HG02870 (cell line): ENCODE measurements around the gene CDK2.

Source experiments
- ATAC-seq: cut with Tn5 transposase; IDR thresholded peaks from one replicate; pipeline ENCODE4 v1.9.1; 2021; ENCODE audit warnings: mild to moderate bottlenecking, moderate library complexity; ENCODE audit not compliant: unreplicated experiment

Gene CDK2

GRCh38 chr12:55937981-55938380 is 28.6 kb upstream of the CDK2 start:
- ATAC-seq = no peak

- no peak for ATAC-seq
These were observed 27.7 kb upstream of the CDK2 start for GRCh38 chr12:55938826-55939501.

- ATAC-seq = peak; percentile 98
These were observed 26.4 kb upstream of the CDK2 start for GRCh38 chr12:55940065-55940732.

- no peak for ATAC-seq
These were observed 24.6 kb upstream of the CDK2 start for GRCh38 chr12:55942055-55942454.

GRCh38 chr12:55942577-55943136 is 24.0 kb upstream of the CDK2 start:
- no peak for ATAC-seq

GRCh38 chr12:55946553-55946952 is 20.1 kb upstream of the CDK2 start:
- no peak for ATAC-seq

GRCh38 chr12:55955344-55955743 is 11.3 kb upstream of the CDK2 start:
- ATAC-seq = no peak

- ATAC-seq = no peak
These were observed 10.7 kb upstream of the CDK2 start for GRCh38 chr12:55955800-55956508.

GRCh38 chr12:55957106-55957859 is 9.3 kb upstream of the CDK2 start:
- no peak for ATAC-seq

- no peak for ATAC-seq
These were observed 2.9 kb upstream of the CDK2 start for GRCh38 chr12:55963760-55964159.

- ATAC-seq = no peak
These were observed 1.4 kb upstream of the CDK2 start for GRCh38 chr12:55965240-55965639.

GRCh38 chr12:55965941-55966407 is 656 bp upstream of the CDK2 start, which contains the start of gene PMEL:
Gene PMEL (minus strand): TSS chr12:55966042. CDS start chr12:55966011, 31 bp downstream.
- ATAC-seq = no peak

- ATAC-seq = no peak
These were observed 2.7 kb downstream of the CDK2 start for GRCh38 chr12:55969356-55969755.

GRCh38 chr12:55970775-55971174 is 4.1 kb downstream of the CDK2 start:
- no peak for ATAC-seq

- ATAC-seq = no peak
These were observed 5.4 kb downstream of the CDK2 start for GRCh38 chr12:55972042-55972441.

- no peak for ATAC-seq
These were observed 5.8 kb downstream of the CDK2 start for GRCh38 chr12:55972456-55972855.

- no peak for ATAC-seq
These were observed 6.4 kb downstream of the CDK2 start for GRCh38 chr12:55972911-55973598.

GRCh38 chr12:55973599-55974307 is 7.1 kb downstream of the CDK2 start, which contains the start of gene RAB5B:
Gene RAB5B (plus strand): TSS chr12:55974078. CDS start chr12:55986961, 12,883 bp downstream.
- ATAC-seq = peak; percentile 93

GRCh38 chr12:55974308-55974730 is 7.7 kb downstream of the CDK2 start:
- ATAC-seq = peak; percentile 11
